GM12872 (cell line): ENCODE measurements around the gene COX6A2.
A peak's percentile ranks its signal among the peaks of the same experiment; 100 is the strongest.

Experiments used
- CTCF ChIP-seq: IDR thresholded peaks from 3 replicates; pipeline ENCODE4 v1.5.1; 2011; ENCODE audit warnings: low read depth, mild to moderate bottlenecking, low read length, moderate library complexity; ENCODE audit not compliant: insufficient read depth

Gene COX6A2

DNA sequence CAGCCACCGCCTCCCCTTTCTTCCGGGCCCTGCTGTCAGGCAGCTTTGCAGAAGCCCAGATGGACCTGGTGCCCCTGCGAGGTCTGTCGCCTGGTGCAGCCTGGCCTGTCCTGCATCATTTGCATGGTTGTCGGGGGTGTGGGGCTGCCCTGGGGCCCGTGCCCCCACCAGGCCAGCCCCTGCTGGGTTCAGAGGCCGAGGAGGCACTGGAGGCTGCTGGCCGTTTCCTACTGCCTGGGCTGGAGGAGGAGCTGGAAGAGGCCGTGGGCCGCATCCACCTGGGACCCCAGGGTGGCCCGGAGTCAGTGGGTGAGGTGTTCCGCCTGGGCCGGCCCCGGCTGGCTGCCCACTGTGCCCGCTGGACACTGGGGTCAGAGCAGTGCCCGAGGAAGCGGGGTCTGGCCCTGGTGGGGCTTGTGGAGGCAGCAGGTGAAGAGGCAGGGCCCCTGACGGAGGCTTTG lies 38.3 kb upstream of the COX6A2 start:
- no peak for TF ChIP-seq CTCF

DNA sequence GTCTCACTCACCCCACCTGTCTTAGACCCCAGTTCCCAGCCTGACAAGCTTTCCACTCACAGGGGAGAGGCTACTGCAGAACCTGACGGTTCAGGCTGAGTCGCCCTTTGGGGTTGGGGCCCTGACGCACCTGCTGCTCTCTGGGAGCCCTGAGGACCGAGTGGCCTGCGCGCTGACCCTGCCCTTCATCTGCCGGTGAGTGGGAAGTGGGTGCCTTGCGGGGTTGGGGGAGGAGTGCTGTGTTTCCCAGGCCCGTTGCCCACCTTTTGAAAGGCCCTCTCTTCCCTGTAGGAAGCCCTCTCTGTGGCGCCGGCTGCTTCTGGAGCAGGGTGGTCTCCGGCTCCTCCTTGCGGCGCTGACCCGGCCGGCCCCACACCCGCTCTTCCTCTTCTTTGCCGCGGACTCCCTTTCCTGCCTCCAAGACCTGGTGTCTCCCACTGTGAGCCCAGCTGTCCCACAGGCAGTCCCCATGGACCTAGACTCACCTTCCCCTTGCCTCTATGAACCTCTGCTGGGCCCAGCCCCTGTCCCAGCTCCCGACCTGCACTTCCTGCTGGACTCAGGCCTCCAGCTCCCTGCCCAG lies 37.7 kb upstream of the COX6A2 start:
- no peak for TF ChIP-seq CTCF

DNA sequence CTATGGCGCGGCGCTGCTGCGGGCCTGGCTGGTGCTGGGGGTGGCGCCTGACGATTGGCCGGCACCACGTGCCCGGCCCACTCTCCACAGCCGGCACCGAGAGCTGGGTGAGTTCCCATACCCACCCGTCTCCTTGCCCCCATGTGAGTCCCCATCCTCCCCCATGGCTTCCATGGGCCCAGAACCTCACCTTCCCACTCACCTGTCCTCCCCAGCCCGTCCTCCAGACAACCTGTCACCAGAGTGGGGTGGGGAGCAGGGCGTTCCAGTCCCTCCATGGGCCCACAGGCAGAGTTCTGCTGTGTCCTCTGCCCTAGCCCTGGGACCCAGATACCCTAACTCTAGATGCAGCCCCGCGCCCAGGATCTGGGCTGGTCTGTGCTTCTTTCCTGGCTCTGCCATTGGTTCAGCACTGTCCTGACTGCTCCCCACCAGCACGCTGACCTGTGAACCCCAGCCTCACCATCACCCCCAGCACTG lies 36.7 kb upstream of the COX6A2 start:
- no peak for TF ChIP-seq CTCF

- no peak for TF ChIP-seq CTCF
These were observed 36.2 kb upstream of the COX6A2 start for GRCh38 chr16:31464348-31464769.

DNA sequence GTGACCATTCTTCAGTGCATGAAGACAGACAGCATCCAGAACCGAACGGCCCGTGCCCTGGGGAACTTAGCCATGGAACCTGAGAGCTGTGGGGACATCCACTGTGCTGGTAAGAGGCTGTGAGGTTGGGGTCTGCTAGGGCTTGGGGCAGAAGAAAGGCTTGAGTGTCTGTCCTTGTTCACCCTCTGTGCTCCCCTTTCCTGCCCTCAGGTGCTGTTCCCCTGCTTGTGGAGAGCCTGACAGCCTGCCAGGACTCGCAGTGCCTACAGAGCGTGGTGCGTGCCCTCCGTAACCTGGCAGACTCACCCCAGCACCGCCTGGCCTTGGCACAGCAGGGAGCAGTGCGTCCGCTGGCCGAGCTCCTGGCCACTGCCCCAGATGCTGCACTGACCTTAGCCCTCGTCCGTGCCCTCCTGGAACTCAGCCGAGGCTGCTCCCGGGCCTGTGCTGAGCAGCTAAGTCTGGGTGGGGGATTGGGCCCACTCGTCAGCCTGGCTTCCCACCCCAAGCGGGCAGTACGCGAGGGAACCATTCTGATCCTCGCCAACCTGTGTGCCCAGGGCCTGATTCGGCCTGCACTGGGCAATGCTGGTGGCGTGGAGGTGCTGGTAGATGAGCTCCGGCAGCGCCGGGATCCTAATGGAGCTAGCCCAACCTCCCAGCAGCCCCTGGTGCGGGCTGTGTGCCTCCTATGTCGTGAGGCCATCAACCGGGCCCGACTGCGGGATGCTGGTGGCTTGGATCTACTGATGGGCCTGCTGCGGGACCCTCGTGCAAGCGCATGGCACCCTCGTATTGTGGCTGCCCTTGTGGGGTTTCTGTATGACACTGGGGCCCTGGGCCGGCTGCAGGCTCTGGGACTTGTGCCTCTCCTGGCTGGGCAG lies 34.0 kb upstream of the COX6A2 start:
- TF ChIP-seq CTCF = no peak

- TF ChIP-seq CTCF = no peak
These were observed 33.2 kb upstream of the COX6A2 start for GRCh38 chr16:31461201-31461920.

GRCh38 chr16:31460582-31461002 lies 32.4 kb upstream of the COX6A2 start:
- peak; percentile 66 for TF ChIP-seq CTCF
